ENCODE results near the gene WDR27.

GRCh38 chr6:169575365-169575764, 126.5 kb downstream of the WDR27 start:
- TF ChIP-seq, protein P1, sequence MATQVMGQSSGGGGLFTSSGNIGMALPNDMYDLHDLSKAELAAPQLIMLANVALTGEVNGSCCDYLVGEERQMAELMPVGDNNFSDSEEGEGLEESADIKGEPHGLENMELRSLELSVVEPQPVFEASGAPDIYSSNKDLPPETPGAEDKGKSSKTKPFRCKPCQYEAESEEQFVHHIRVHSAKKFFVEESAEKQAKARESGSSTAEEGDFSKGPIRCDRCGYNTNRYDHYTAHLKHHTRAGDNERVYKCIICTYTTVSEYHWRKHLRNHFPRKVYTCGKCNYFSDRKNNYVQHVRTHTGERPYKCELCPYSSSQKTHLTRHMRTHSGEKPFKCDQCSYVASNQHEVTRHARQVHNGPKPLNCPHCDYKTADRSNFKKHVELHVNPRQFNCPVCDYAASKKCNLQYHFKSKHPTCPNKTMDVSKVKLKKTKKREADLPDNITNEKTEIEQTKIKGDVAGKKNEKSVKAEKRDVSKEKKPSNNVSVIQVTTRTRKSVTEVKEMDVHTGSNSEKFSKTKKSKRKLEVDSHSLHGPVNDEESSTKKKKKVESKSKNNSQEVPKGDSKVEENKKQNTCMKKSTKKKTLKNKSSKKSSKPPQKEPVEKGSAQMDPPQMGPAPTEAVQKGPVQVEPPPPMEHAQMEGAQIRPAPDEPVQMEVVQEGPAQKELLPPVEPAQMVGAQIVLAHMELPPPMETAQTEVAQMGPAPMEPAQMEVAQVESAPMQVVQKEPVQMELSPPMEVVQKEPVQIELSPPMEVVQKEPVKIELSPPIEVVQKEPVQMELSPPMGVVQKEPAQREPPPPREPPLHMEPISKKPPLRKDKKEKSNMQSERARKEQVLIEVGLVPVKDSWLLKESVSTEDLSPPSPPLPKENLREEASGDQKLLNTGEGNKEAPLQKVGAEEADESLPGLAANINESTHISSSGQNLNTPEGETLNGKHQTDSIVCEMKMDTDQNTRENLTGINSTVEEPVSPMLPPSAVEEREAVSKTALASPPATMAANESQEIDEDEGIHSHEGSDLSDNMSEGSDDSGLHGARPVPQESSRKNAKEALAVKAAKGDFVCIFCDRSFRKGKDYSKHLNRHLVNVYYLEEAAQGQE (IDR thresholded peaks at IDR 0.05; ENCODE audit: low read depth): no peak
- TF ChIP-seq USF1 (IDR thresholded peaks at IDR 0.05) (no peak), EP300 (IDR thresholded peaks at IDR 0.05; ENCODE audit: borderline replicate concordance) (no peak), TAF1 (IDR thresholded peaks at IDR 0.05; ENCODE audit: low read depth) (no peak), EGR1 (IDR thresholded peaks at IDR 0.05) (no peak)
- TF ChIP-seq, protein P2, sequence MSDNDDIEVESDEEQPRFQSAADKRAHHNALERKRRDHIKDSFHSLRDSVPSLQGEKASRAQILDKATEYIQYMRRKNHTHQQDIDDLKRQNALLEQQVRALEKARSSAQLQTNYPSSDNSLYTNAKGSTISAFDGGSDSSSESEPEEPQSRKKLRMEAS (IDR thresholded peaks at IDR 0.05): no peak
